HCT116 (cell line): ENCODE results near the gene AGBL1.

Source experiments
- CEBPB ChIP-seq: IDR thresholded peaks from 2 replicates; pipeline ENCODE4 v1.6.1; 2012; ENCODE audit warnings: low read depth
- EZH2 ChIP-seq: fragments of 200-600 bp; sonication (generic); IDR thresholded peaks from 2 replicates; pipeline ENCODE4 v1.6.1; 2017; ENCODE audit warnings: antibody characterized with exemption, mixed run types
- EZH2phosphoT487 ChIP-seq: fragments of 200-600 bp; IDR thresholded peaks from 2 replicates; pipeline ENCODE4 v1.6.1; 2018; ENCODE audit warnings: antibody characterized with exemption, borderline replicate concordance
- FOSL1 ChIP-seq: IDR thresholded peaks from 2 replicates; pipeline ENCODE4 v1.6.1; 2012; ENCODE audit warnings: low read depth
- JUND ChIP-seq: IDR thresholded peaks from 2 replicates; pipeline ENCODE4 v1.6.1; 2012
- MAX ChIP-seq: IDR thresholded peaks from 2 replicates; pipeline ENCODE4 v1.6.1; 2012
- POLR2A ChIP-seq: IDR thresholded peaks from 2 replicates; pipeline ENCODE4 v1.7.0; 2011; ENCODE audit warnings: borderline replicate concordance; ENCODE audit not compliant: insufficient read depth, insufficient read length; ENCODE audit errors: extremely low read depth
- POLR2AphosphoS5 ChIP-seq: IDR thresholded peaks from 2 replicates; pipeline ENCODE4 v1.6.1; 2011; ENCODE audit warnings: mild to moderate bottlenecking, low read depth, low read length, moderate library complexity
- RAD21 ChIP-seq: IDR thresholded peaks from 2 replicates; pipeline ENCODE4 v1.6.1; 2012; ENCODE audit warnings: low read depth, mild to moderate bottlenecking
- SIN3A ChIP-seq: IDR thresholded peaks from 2 replicates; pipeline ENCODE4 v1.6.1; 2012; ENCODE audit warnings: low read depth
- SP1 ChIP-seq: IDR thresholded peaks from 2 replicates; pipeline ENCODE4 v1.6.1; 2012; ENCODE audit warnings: low read depth
- ZNF274 ChIP-seq: fragments of 200-500 bp; sonication (Bioruptor generic); IDR thresholded peaks from 2 replicates; pipeline ENCODE4 v1.6.1; 2014; ENCODE audit warnings: mild to moderate bottlenecking, low read depth, low read length, inconsistent platforms
- TF ChIP-seq, protein P1 (sequence below), 3 experiments: fragments of 200-600 bp in 1 of 3; sonication (generic) in 1 of 3; IDR thresholded peaks in 2 of 3; conservative IDR thresholded peaks in 1 of 3; 2 replicates each; pipeline ENCODE4 v1.5.1; 2012 to 2017; ENCODE audit warnings: low read depth in 2 of 3, low read length in 2 of 3, antibody characterized with exemption in 1 of 3, borderline replicate concordance in 1 of 3, control low read depth in 1 of 3, mild to moderate bottlenecking in 1 of 3, mixed read lengths in 1 of 3, mixed run types in 1 of 3, moderate library complexity in 1 of 3; ENCODE audit not compliant: insufficient read depth in 1 of 3

GRCh38 chr15:86689006-86689405, 609.3 kb downstream of the AGBL1 start:
- TF ChIP-seq POLR2AphosphoS5 = no peak
- TF ChIP-seq, protein P1, sequence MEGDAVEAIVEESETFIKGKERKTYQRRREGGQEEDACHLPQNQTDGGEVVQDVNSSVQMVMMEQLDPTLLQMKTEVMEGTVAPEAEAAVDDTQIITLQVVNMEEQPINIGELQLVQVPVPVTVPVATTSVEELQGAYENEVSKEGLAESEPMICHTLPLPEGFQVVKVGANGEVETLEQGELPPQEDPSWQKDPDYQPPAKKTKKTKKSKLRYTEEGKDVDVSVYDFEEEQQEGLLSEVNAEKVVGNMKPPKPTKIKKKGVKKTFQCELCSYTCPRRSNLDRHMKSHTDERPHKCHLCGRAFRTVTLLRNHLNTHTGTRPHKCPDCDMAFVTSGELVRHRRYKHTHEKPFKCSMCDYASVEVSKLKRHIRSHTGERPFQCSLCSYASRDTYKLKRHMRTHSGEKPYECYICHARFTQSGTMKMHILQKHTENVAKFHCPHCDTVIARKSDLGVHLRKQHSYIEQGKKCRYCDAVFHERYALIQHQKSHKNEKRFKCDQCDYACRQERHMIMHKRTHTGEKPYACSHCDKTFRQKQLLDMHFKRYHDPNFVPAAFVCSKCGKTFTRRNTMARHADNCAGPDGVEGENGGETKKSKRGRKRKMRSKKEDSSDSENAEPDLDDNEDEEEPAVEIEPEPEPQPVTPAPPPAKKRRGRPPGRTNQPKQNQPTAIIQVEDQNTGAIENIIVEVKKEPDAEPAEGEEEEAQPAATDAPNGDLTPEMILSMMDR (IDR thresholded peaks at IDR 0.05 in 2 of 3, conservative IDR thresholded peaks at IDR 0.05 in 1 of 3; ENCODE audit: borderline replicate concordance in 1 of 3, insufficient read depth in 1 of 3, low read depth in 2 of 3, low read length in 2 of 3) = no peak
- TF ChIP-seq MAX = no peak
- TF ChIP-seq FOSL1 = no peak
- no peak for TF ChIP-seq POLR2A
- no peak for TF ChIP-seq EZH2
- no peak for TF ChIP-seq CEBPB
- no peak for TF ChIP-seq ZNF274
- no peak for TF ChIP-seq JUND
- TF ChIP-seq SIN3A = no peak
- TF ChIP-seq EZH2phosphoT487 = no peak
- no peak for TF ChIP-seq RAD21
- no peak for TF ChIP-seq SP1
